HepG2 (cell line): ENCODE results near the gene GTF3C5. TPM values are rescaled to one million over a fixed set of nuclear protein-coding genes. Genes with fewer than 3 reads are reported as not detected.
A peak's percentile ranks its signal among the peaks of the same experiment; 100 is the strongest.

Source experiments
- AKAP8 ChIP-seq: sonication (generic); formaldehyde crosslinking; IDR thresholded peaks from 2 replicates; pipeline ENCODE4 v1.5.1; 2020; ENCODE audit warnings: mild to moderate bottlenecking, missing genetic modification reagents
- EP300 ChIP-seq, 3 experiments: sonication (generic) in 1 of 3; formaldehyde crosslinking in 1 of 3; IDR thresholded peaks; 2 replicates each; pipeline versions ENCODE4 v1.5.1 to v1.6.1; 2011 to 2020; ENCODE audit warnings: low read depth in 2 of 3, low read length in 2 of 3, borderline replicate concordance in 1 of 3, improper control_type of control experiment in 1 of 3, mild to moderate bottlenecking in 1 of 3, missing genetic modification reagents in 1 of 3, moderate library complexity in 1 of 3
- KLF11 ChIP-seq: IDR thresholded peaks from 2 replicates; pipeline ENCODE4 v1.6.1; 2016; ENCODE audit warnings: missing compliant biosample characterization
- SP5 ChIP-seq: IDR thresholded peaks from 2 replicates; pipeline ENCODE4 v1.6.1; 2016; ENCODE audit warnings: low read depth, borderline replicate concordance
- SUZ12 ChIP-seq: fragments of 150-350 bp; IDR thresholded peaks from 2 replicates; pipeline ENCODE4 v1.6.1; 2014; ENCODE audit warnings: low read depth, low read length
- ZFP62 ChIP-seq: sonication (generic); formaldehyde crosslinking; IDR thresholded peaks from 2 replicates; pipeline ENCODE4 v1.4.0; 2020; ENCODE audit warnings: missing genetic modification reagents
- ZNF234 ChIP-seq: sonication (generic); formaldehyde crosslinking; conservative IDR thresholded peaks from 2 replicates; pipeline ENCODE4 v1.5.1; 2020; ENCODE audit warnings: mild to moderate bottlenecking, missing genetic modification reagents
- ZNF260 ChIP-seq: sonication (generic); formaldehyde crosslinking; IDR thresholded peaks from 2 replicates; pipeline ENCODE4 v1.4.0; 2020; ENCODE audit warnings: missing genetic modification reagents, low read depth, mild to moderate bottlenecking, borderline replicate concordance
- ZNF317 ChIP-seq: sonication (generic); formaldehyde crosslinking; IDR thresholded peaks from 2 replicates; pipeline ENCODE4 v1.5.0; 2020; ENCODE audit warnings: mild to moderate bottlenecking, missing genetic modification reagents
- ZNF547 ChIP-seq: sonication (generic); formaldehyde crosslinking; IDR thresholded peaks from 2 replicates; pipeline ENCODE4 v1.5.1; 2020; ENCODE audit warnings: mild to moderate bottlenecking, missing genetic modification reagents
- ZNF552 ChIP-seq: sonication (generic); formaldehyde crosslinking; IDR thresholded peaks from 2 replicates; pipeline ENCODE4 v1.9.0; 2022; ENCODE audit warnings: missing genetic modification reagents, mild to moderate bottlenecking, borderline replicate concordance
- ZNF703 ChIP-seq: sonication (generic); formaldehyde crosslinking; IDR thresholded peaks from 2 replicates; pipeline ENCODE4 v1.5.1; 2020; ENCODE audit warnings: missing genetic modification reagents, mild to moderate bottlenecking, moderate library complexity, borderline replicate concordance
- ZNF839 ChIP-seq: sonication (generic); formaldehyde crosslinking; IDR thresholded peaks from 2 replicates; pipeline ENCODE4 v1.4.0; 2020; ENCODE audit warnings: missing genetic modification reagents, mild to moderate bottlenecking, borderline replicate concordance
- ZSCAN12 ChIP-seq: sonication (generic); formaldehyde crosslinking; IDR thresholded peaks from 2 replicates; pipeline ENCODE4 v1.9.0; 2021; ENCODE audit warnings: mild to moderate bottlenecking, missing genetic modification reagents
- ZSCAN21 ChIP-seq: sonication (generic); formaldehyde crosslinking; IDR thresholded peaks from 2 replicates; pipeline ENCODE4 v1.8.0; 2022; ENCODE audit warnings: mild to moderate bottlenecking, missing genetic modification reagents, moderate library complexity, borderline replicate concordance
- polyA plus RNA-seq, 8 experiments: library from polyadenylated mRNA; depleted of rRNA in 3 of 8; stranded (reverse) in 7 of 8; unstranded in 1 of 8; fragments of >200 nt; fragmentation: Illumina TruSeq in 4 of 8; extraction: Trizol in 4 of 8; gene quantifications; 2 replicates each; pipeline versions ENCODE4 v1.2.1 to v1.2.3, GENCODE V29; 2011 to 2016; ENCODE audit warnings: low read depth in 4 of 8, missing spikeins in 1 of 8, mixed read lengths in 1 of 8; ENCODE audit not compliant: insufficient read depth in 1 of 8
- total RNA-seq, 5 experiments: library from RNA; depleted of rRNA; stranded (reverse); fragments of >200 nt; fragmentation: Illumina TruSeq; extraction: Trizol; gene quantifications; 2 replicates each; pipeline ENCODE4 v1.2.3, GENCODE V29; 2016; ENCODE audit warnings: low read depth in 1 of 5
- TF ChIP-seq, protein P1 (sequence below): sonication (generic); formaldehyde crosslinking; IDR thresholded peaks from 2 replicates; pipeline ENCODE4 v1.5.1; 2020; ENCODE audit warnings: mild to moderate bottlenecking, missing genetic modification reagents, borderline replicate concordance
- TF ChIP-seq, protein P2 (sequence below): sonication (generic); formaldehyde crosslinking; IDR thresholded peaks from 2 replicates; pipeline ENCODE4 v1.5.0; 2020; ENCODE audit warnings: missing genetic modification reagents
- TF ChIP-seq, protein P3 (sequence below): sonication (generic); formaldehyde crosslinking; IDR thresholded peaks from 2 replicates; pipeline ENCODE4 v1.4.0; 2020; ENCODE audit warnings: missing genetic modification reagents

GTF3C5 gene
- total and polyA plus RNA-seq, 2 of the 13 experiments (the other 11 are each of a cell fraction or from before 2014, with no cell fraction given), result 66.9 to 92.6 TPM

DNA sequence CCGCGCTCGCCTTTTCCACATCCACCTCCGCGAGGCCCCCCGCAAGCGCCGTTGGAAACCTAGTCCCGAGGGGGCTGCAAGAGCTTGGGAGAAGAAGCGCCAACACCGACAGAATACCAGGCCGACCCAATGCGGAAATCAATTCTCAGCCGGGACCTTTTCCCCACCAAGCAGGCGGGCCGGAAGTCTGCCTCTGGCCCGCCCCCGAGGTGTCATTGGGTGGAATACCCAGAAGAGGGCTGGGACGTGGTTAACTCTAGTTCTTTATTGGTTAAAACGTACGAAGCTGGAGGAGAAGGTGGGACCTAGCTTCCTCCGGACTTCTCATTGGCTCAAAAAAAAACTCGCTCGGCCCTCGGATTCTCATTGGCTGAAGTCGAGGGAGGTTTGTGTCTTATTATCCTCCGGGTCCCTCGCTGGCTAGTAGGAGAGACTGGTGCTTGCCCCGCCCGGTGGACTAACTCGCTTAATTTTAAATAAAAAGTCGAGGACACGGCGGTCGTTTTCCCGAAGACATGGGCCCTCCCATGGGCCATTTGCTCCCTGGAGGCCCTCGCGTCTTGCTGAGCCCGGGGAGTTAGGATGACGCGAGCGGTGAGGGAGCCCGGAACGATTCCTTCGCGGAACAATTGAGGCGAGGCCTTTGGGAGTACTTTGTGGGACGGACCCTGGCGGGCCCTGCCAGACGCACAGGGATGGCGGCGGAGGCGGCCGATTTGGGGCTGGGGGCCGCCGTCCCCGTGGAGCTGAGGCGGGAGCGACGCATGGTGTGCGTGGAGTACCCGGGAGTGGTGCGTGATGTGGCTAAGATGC lies at the start of gene GTF3C5 (continued):
- TF ChIP-seq, protein P1, sequence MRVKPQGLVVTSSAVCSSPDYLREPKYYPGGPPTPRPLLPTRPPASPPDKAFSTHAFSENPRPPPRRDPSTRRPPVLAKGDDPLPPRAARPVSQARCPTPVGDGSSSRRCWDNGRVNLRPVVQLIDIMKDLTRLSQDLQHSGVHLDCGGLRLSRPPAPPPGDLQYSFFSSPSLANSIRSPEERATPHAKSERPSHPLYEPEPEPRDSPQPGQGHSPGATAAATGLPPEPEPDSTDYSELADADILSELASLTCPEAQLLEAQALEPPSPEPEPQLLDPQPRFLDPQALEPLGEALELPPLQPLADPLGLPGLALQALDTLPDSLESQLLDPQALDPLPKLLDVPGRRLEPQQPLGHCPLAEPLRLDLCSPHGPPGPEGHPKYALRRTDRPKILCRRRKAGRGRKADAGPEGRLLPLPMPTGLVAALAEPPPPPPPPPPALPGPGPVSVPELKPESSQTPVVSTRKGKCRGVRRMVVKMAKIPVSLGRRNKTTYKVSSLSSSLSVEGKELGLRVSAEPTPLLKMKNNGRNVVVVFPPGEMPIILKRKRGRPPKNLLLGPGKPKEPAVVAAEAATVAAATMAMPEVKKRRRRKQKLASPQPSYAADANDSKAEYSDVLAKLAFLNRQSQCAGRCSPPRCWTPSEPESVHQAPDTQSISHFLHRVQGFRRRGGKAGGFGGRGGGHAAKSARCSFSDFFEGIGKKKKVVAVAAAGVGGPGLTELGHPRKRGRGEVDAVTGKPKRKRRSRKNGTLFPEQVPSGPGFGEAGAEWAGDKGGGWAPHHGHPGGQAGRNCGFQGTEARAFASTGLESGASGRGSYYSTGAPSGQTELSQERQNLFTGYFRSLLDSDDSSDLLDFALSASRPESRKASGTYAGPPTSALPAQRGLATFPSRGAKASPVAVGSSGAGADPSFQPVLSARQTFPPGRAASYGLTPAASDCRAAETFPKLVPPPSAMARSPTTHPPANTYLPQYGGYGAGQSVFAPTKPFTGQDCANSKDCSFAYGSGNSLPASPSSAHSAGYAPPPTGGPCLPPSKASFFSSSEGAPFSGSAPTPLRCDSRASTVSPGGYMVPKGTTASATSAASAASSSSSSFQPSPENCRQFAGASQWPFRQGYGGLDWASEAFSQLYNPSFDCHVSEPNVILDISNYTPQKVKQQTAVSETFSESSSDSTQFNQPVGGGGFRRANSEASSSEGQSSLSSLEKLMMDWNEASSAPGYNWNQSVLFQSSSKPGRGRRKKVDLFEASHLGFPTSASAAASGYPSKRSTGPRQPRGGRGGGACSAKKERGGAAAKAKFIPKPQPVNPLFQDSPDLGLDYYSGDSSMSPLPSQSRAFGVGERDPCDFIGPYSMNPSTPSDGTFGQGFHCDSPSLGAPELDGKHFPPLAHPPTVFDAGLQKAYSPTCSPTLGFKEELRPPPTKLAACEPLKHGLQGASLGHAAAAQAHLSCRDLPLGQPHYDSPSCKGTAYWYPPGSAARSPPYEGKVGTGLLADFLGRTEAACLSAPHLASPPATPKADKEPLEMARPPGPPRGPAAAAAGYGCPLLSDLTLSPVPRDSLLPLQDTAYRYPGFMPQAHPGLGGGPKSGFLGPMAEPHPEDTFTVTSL (CRISPR knock-in tag), result peak; percentile 50; the same call in 1 of the 2 replicates
- TF ChIP-seq ZNF552, result no peak
- no peak for TF ChIP-seq ZNF317 (CRISPR knock-in tag)
- 0 out of 4 replicates have a peak, but pooled peaks of 1 of the 2 experiments have one; percentile 22 for TF ChIP-seq EP300 (IDR thresholded peaks at IDR 0.05; ENCODE audit: low read depth in 2 of 2, low read length in 2 of 2)
- no peak; the same call in 1 of the 2 replicates for TF ChIP-seq EP300 (CRISPR knock-in tag; IDR thresholded peaks at IDR 0.05; ENCODE audit: borderline replicate concordance)
- no peak for TF ChIP-seq ZNF260 (CRISPR knock-in tag)
- no peak for TF ChIP-seq ZNF839 (CRISPR knock-in tag)
- no peak for TF ChIP-seq ZSCAN12 (CRISPR knock-in tag)
- peak; percentile 18; the same call in 1 of the 2 replicates for TF ChIP-seq AKAP8
- TF ChIP-seq ZNF703 (CRISPR knock-in tag), result no peak
- no peak; the same call in 1 of the 2 replicates for TF ChIP-seq SP5 (CRISPR knock-in tag)
- no peak for TF ChIP-seq SUZ12
- TF ChIP-seq ZFP62 (CRISPR knock-in tag), result no peak
- TF ChIP-seq KLF11, result no peak; the same call in 1 of the 2 replicates
- TF ChIP-seq, protein P2, sequence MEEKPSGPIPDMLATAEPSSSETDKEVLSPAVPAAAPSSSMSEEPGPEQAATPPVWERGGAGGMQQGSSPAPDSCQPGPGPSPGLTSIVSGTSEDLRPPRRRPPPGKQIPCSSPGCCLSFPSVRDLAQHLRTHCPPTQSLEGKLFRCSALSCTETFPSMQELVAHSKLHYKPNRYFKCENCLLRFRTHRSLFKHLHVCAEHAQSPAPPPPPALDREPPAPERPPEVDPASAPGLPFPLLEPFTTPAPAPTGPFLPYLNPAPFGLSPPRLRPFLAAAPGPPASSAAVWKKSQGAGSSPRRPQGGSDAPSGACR (CRISPR knock-in tag), result 0 out of 2 replicates have a peak, but pooled peaks have one; percentile 50
- TF ChIP-seq ZSCAN21, result peak; percentile 75; the same call in 1 of the 2 replicates
- no peak for TF ChIP-seq ZNF234
- TF ChIP-seq, protein P3, sequence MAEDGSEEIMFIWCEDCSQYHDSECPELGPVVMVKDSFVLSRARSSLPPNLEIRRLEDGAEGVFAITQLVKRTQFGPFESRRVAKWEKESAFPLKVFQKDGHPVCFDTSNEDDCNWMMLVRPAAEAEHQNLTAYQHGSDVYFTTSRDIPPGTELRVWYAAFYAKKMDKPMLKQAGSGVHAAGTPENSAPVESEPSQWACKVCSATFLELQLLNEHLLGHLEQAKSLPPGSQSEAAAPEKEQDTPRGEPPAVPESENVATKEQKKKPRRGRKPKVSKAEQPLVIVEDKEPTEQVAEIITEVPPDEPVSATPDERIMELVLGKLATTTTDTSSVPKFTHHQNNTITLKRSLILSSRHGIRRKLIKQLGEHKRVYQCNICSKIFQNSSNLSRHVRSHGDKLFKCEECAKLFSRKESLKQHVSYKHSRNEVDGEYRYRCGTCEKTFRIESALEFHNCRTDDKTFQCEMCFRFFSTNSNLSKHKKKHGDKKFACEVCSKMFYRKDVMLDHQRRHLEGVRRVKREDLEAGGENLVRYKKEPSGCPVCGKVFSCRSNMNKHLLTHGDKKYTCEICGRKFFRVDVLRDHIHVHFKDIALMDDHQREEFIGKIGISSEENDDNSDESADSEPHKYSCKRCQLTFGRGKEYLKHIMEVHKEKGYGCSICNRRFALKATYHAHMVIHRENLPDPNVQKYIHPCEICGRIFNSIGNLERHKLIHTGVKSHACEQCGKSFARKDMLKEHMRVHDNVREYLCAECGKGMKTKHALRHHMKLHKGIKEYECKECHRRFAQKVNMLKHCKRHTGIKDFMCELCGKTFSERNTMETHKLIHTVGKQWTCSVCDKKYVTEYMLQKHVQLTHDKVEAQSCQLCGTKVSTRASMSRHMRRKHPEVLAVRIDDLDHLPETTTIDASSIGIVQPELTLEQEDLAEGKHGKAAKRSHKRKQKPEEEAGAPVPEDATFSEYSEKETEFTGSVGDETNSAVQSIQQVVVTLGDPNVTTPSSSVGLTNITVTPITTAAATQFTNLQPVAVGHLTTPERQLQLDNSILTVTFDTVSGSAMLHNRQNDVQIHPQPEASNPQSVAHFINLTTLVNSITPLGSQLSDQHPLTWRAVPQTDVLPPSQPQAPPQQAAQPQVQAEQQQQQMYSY (CRISPR knock-in tag), result no peak
- TF ChIP-seq ZNF547, result peak; percentile 36; the same call in 1 of the 2 replicates
